ENCODE results near the gene DYSF.

DYSF gene

DNA sequence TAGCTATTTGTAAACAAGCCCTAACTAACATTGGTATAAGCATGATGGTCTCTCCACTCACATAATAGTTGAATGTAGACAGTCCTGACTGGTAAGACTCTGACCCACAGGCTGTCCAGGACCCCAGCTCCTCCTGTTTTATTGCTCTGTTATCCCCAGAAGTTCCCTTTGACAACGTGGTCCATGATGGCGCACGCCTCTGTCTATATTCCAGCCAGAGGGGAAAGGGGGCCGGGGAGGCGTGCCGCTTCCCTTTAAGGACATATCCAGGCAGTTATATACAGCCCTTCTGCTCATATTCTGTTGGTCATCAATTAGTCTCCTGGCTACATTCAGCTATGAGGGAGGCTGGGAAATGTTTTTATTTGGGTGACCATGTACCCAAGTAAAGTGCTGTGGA, 6.7 kb downstream of the DYSF start:
- no peak overlapping the region for H3K4me2 ChIP-seq (ENCODE audit: low read length)
- H3K4me3 ChIP-seq (ENCODE audit: low read length): no peak overlapping the region
- H3K27me3 ChIP-seq (ENCODE audit: low read depth, low read length): no peaks in the 10 kb centered on the region
- no peaks in the 10 kb centered on the region for H4K20me1 ChIP-seq (ENCODE audit: insufficient read depth, low read length)
- H3K36me3 ChIP-seq (replicated peaks; ENCODE audit: low read depth, low read length): no peaks in the 10 kb centered on the region
- H3K9ac ChIP-seq (ENCODE audit: low read length): no peak overlapping the region
- TF ChIP-seq, protein P1, sequence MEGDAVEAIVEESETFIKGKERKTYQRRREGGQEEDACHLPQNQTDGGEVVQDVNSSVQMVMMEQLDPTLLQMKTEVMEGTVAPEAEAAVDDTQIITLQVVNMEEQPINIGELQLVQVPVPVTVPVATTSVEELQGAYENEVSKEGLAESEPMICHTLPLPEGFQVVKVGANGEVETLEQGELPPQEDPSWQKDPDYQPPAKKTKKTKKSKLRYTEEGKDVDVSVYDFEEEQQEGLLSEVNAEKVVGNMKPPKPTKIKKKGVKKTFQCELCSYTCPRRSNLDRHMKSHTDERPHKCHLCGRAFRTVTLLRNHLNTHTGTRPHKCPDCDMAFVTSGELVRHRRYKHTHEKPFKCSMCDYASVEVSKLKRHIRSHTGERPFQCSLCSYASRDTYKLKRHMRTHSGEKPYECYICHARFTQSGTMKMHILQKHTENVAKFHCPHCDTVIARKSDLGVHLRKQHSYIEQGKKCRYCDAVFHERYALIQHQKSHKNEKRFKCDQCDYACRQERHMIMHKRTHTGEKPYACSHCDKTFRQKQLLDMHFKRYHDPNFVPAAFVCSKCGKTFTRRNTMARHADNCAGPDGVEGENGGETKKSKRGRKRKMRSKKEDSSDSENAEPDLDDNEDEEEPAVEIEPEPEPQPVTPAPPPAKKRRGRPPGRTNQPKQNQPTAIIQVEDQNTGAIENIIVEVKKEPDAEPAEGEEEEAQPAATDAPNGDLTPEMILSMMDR (IDR thresholded peaks at IDR 0.05; ENCODE audit: low read depth, low read length): no peak
- TF ChIP-seq EZH2phosphoT487 (IDR thresholded peaks at IDR 0.05; ENCODE audit: low read depth): no peak
- no peaks in the 10 kb centered on the region for H3K9me3 ChIP-seq (ENCODE audit: insufficient read depth, low read length)
- no peaks in the 10 kb centered on the region for H3K4me1 ChIP-seq (ENCODE audit: low read length)
- no peak overlapping the region for H3K27ac ChIP-seq (ENCODE audit: low read length)
- H2AFZ ChIP-seq (ENCODE audit: low read depth, low read length): no peak overlapping the region
- H3K79me2 ChIP-seq (ENCODE audit: low read length): no peaks in the 10 kb centered on the region

DNA sequence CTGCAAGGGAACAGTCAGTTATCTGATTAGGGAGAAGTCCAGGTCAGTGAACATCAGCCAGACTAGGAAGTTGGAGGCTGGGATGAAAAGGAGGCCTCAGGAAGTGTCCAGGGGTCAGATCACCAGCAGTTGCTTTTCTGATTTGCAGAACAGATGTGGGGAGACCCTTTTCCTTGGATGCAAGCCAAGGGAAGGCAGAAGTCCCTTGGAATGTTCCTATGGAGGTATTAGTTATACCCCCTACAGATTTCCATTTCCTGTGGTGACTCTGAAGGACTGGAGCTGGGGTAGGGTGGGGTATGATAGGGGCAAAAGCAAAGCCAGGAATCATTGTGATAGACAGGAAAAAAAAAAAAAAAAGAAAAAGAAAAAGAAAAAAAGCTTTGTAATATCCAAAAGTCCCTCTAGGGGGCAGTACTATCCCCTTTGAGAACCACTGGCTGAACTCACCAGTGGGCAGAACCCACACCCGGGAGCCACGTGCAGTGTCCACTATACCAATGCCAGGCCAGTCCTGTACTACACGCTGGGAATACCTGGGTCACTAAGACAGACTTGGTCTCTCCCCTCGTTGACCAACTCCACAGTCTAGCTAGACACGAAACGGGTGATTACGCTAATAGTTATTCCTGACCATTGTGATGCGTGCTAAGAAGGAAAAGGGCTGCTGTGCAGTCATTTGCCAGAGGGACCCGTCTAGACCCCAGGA, 7.4 kb downstream of the DYSF start:
- H3K4me2 ChIP-seq (ENCODE audit: low read length): no peak overlapping the region
- H2AFZ ChIP-seq (ENCODE audit: low read depth, low read length): no peak overlapping the region
- no peak overlapping the region for H3K4me3 ChIP-seq (ENCODE audit: low read length)
- no peaks in the 10 kb centered on the region for H3K4me1 ChIP-seq (ENCODE audit: low read length)
- H3K79me2 ChIP-seq (ENCODE audit: low read length): no peaks in the 10 kb centered on the region
- H3K27ac ChIP-seq (ENCODE audit: low read length): no peak overlapping the region
- no peaks in the 10 kb centered on the region for H4K20me1 ChIP-seq (ENCODE audit: insufficient read depth, low read length)
- H3K9me3 ChIP-seq (ENCODE audit: insufficient read depth, low read length): no peaks in the 10 kb centered on the region
- H3K27me3 ChIP-seq (ENCODE audit: low read depth, low read length): no peaks in the 10 kb centered on the region
- no peaks in the 10 kb centered on the region for H3K36me3 ChIP-seq (replicated peaks; ENCODE audit: low read depth, low read length)
- TF ChIP-seq, protein P1 (IDR thresholded peaks at IDR 0.05; ENCODE audit: low read depth, low read length): peak; percentile 58
- TF ChIP-seq EZH2phosphoT487 (IDR thresholded peaks at IDR 0.05; ENCODE audit: low read depth): no peak
- H3K9ac ChIP-seq (ENCODE audit: low read length): no peak overlapping the region

DNA sequence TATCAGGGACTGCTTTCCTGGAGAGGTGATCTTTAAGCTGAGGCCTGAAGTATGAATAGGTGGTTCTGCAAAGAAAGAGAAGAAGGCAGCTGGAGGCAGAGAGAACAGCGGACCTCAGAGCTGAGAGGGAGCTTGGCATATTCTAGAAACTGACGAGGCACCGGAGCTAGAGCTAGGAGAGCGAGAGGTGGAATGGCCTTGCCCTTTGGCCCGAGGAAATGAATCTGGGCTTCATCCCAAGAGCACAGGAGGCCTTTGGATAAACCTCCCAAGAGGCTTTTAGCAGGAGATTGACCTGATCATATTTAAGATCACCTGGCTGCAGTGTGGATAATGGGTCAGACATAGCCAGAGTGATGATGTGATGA, 7.9 kb downstream of the DYSF start:
- Histone ChIP-seq H3K4me3 (ENCODE audit: low read length) (no peak overlapping the region), H3K4me1 (ENCODE audit: low read length) (no peaks in the 10 kb centered on the region), H3K9me3 (ENCODE audit: insufficient read depth, low read length) (no peaks in the 10 kb centered on the region), H3K79me2 (ENCODE audit: low read length) (no peaks in the 10 kb centered on the region), H3K4me2 (ENCODE audit: low read length) (no peak overlapping the region), H2AFZ (ENCODE audit: low read depth, low read length) (no peak overlapping the region), H3K36me3 (replicated peaks; ENCODE audit: low read depth, low read length) (no peaks in the 10 kb centered on the region), H3K9ac (ENCODE audit: low read length) (no peak overlapping the region), H3K27ac (ENCODE audit: low read length) (no peak overlapping the region), H4K20me1 (ENCODE audit: insufficient read depth, low read length) (no peaks in the 10 kb centered on the region), H3K27me3 (ENCODE audit: low read depth, low read length) (no peaks in the 10 kb centered on the region)
- TF ChIP-seq, protein P1 (IDR thresholded peaks at IDR 0.05; ENCODE audit: low read depth, low read length): no peak
- no peak for TF ChIP-seq EZH2phosphoT487 (IDR thresholded peaks at IDR 0.05; ENCODE audit: low read depth)

DNA sequence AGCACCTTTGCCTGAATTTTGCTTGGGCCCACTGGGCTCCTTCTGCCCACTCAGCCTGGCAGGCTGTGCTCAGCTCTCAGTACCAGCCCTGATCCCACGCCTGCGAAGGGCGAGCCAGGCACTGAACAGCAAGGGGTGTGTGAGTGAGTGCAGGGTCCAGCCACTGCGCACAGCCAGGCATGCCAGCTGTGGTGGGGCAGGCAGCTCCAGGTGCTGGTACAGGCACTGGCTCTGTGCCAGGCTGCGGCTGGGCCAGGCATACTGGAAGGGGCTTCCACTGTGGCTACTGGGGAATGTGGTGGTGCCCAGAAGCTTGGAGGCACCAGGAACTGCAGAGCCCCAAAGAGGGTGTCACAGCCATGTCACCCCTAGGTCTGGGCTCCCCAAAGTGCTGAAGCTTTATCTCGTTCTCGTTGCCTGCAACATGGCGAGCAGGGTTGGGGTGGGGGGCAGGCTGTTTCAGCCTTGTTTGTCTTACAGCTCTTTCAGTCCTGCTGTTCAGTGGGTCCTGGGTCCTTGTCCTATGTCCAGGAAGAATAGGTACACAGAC, 8.8 kb downstream of the DYSF start:
- Histone ChIP-seq H3K4me2 (ENCODE audit: low read length) (no peak overlapping the region), H3K4me1 (ENCODE audit: low read length) (no peaks in the 10 kb centered on the region), H3K9me3 (ENCODE audit: insufficient read depth, low read length) (no peaks in the 10 kb centered on the region), H3K27ac (ENCODE audit: low read length) (no peak overlapping the region), H3K27me3 (ENCODE audit: low read depth, low read length) (no peaks in the 10 kb centered on the region), H3K79me2 (ENCODE audit: low read length) (no peaks in the 10 kb centered on the region), H3K9ac (ENCODE audit: low read length) (no peak overlapping the region), H2AFZ (ENCODE audit: low read depth, low read length) (no peak overlapping the region), H4K20me1 (ENCODE audit: insufficient read depth, low read length) (no peaks in the 10 kb centered on the region), H3K36me3 (replicated peaks; ENCODE audit: low read depth, low read length) (no peaks in the 10 kb centered on the region), H3K4me3 (ENCODE audit: low read length) (no peak overlapping the region)
- no peak for TF ChIP-seq EZH2phosphoT487 (IDR thresholded peaks at IDR 0.05; ENCODE audit: low read depth)
- TF ChIP-seq, protein P1 (IDR thresholded peaks at IDR 0.05; ENCODE audit: low read depth, low read length): no peak
